NT2/D1 (cell line): ENCODE results near the gene TYRO3.

ENCODE experiments used
- DNase-seq: peaks from one replicate; pipeline ENCODE4 v3.0.0-alpha.2; 2011; ENCODE audit warnings: low read depth, low spot score
- H3K27me3 ChIP-seq: 2 replicates; pipeline ENCODE4 v1.6.0; 2011; ENCODE audit warnings: mild to moderate bottlenecking; ENCODE audit not compliant: insufficient read length, insufficient read depth
- H3K36me3 ChIP-seq: 2 replicates; pipeline ENCODE4 v1.6.1; 2011; ENCODE audit warnings: mild to moderate bottlenecking, low read length, mixed read lengths; ENCODE audit not compliant: insufficient read depth, insufficient read length
- H3K4me1 ChIP-seq: 2 replicates; pipeline ENCODE4 v1.5.1; 2011; ENCODE audit not compliant: insufficient read depth, insufficient read length
- H3K4me3 ChIP-seq: 2 replicates; pipeline ENCODE4 v1.5.1; 2011; ENCODE audit warnings: low read depth; ENCODE audit not compliant: insufficient read length
- H3K9ac ChIP-seq: 2 replicates; pipeline ENCODE4 v1.6.0; 2011; ENCODE audit warnings: low read depth; ENCODE audit not compliant: insufficient read length
- H3K9me3 ChIP-seq: 2 replicates; pipeline ENCODE4 v1.5.1; 2011; ENCODE audit warnings: mild to moderate bottlenecking, low read length; ENCODE audit not compliant: insufficient read depth
- SUZ12 ChIP-seq: IDR thresholded peaks from 2 replicates; pipeline ENCODE4 v1.6.1; 2011; ENCODE audit not compliant: insufficient read length, insufficient read depth; ENCODE audit errors: extremely low read depth
- YY1 ChIP-seq: IDR thresholded peaks from 2 replicates; pipeline ENCODE4 v1.6.1; 2011; ENCODE audit not compliant: insufficient read length, insufficient read depth
- ZNF274 ChIP-seq: IDR thresholded peaks from 2 replicates; pipeline ENCODE4 v1.6.1; 2011; ENCODE audit warnings: mild to moderate bottlenecking, low read depth, low read length

TYRO3 gene

GRCh38 chr15:41554343-41554742 is 4.7 kb upstream of the TYRO3 start:
- no peak for DNase-seq
- no peak overlapping the region for H3K9ac ChIP-seq
- TF ChIP-seq YY1, result no peak
- TF ChIP-seq SUZ12, result no peak
- no peak for TF ChIP-seq ZNF274

GRCh38 chr15:41554915-41555314 is 4.1 kb upstream of the TYRO3 start:
- Histone ChIP-seq H3K9ac (no peak overlapping the region), H3K4me1 (peaks cover 7% of the 10 kb centered on the region), H3K27me3 (no peaks in the 10 kb centered on the region), H3K36me3 (no peaks in the 10 kb centered on the region), H3K9me3 (no peaks in the 10 kb centered on the region), H3K4me3 (no peak overlapping the region)
- no peak for TF ChIP-seq SUZ12
- TF ChIP-seq ZNF274, result no peak
- no peak for TF ChIP-seq YY1
- DNase-seq, result no peak

More at GRCh38 chr15:41554343-41554742, 4.7 kb upstream of the TYRO3 start:
- Histone ChIP-seq H3K9me3 (no peaks in the 10 kb centered on the region), H3K4me3 (no peak overlapping the region), H3K36me3 (no peaks in the 10 kb centered on the region), H3K27me3 (no peaks in the 10 kb centered on the region), H3K4me1 (peaks cover 5% of the 10 kb centered on the region)

GRCh38 chr15:41556677-41557076 is 2.3 kb upstream of the TYRO3 start:
- TF ChIP-seq SUZ12 (no peak), YY1 (no peak), ZNF274 (no peak)
- DNase-seq, result no peak
- no peak overlapping the region for H3K4me3 ChIP-seq
- H3K27me3 ChIP-seq, result no peaks in the 10 kb centered on the region
- H3K9ac ChIP-seq, result no peak overlapping the region
- peaks cover 20% of the 10 kb centered on the region for H3K4me1 ChIP-seq
- peaks cover 8% of the 10 kb centered on the region for H3K36me3 ChIP-seq
- no peaks in the 10 kb centered on the region for H3K9me3 ChIP-seq

GRCh38 chr15:41557673-41558399 is 1.2 kb upstream of the TYRO3 start:
- Histone ChIP-seq H3K27me3 (no peaks in the 10 kb centered on the region), H3K9ac (peak overlapping the region; percentile 65), H3K9me3 (no peaks in the 10 kb centered on the region), H3K4me3 (peak overlapping the region; percentile 80), H3K36me3 (peaks cover 16% of the 10 kb centered on the region), H3K4me1 (peaks cover 26% of the 10 kb centered on the region)
- DNase-seq, result peak; percentile 72
- TF ChIP-seq SUZ12 (no peak), YY1 (no peak), ZNF274 (no peak)

GRCh38 chr15:41559239-41559782 is 299 bp downstream of the TYRO3 start:
- peaks cover 36% of the 10 kb centered on the region for H3K4me1 ChIP-seq
- peak overlapping the region; percentile 80 for H3K4me3 ChIP-seq
- no peaks in the 10 kb centered on the region for H3K27me3 ChIP-seq
- peaks cover 30% of the 10 kb centered on the region for H3K36me3 ChIP-seq
- H3K9me3 ChIP-seq, result no peaks in the 10 kb centered on the region
- peak overlapping the region; percentile 90 for H3K9ac ChIP-seq
- DNase-seq, result no peak
- TF ChIP-seq SUZ12, result no peak
- no peak for TF ChIP-seq YY1
- TF ChIP-seq ZNF274, result no peak

- no peaks in the 10 kb centered on the region for H3K9me3 ChIP-seq
- peak overlapping the region; percentile 80 for H3K4me3 ChIP-seq
- no peak for DNase-seq
- peaks cover 44% of the 10 kb centered on the region for H3K4me1 ChIP-seq
- TF ChIP-seq YY1, result no peak
- TF ChIP-seq ZNF274, result no peak
- no peak for TF ChIP-seq SUZ12
- H3K27me3 ChIP-seq, result no peaks in the 10 kb centered on the region
- peak overlapping the region; percentile 90 for H3K9ac ChIP-seq
- H3K36me3 ChIP-seq, result peaks cover 40% of the 10 kb centered on the region
These were observed 1.5 kb downstream of the TYRO3 start for GRCh38 chr15:41560572-41560874.

- no peak for TF ChIP-seq SUZ12
- no peak for TF ChIP-seq YY1
- TF ChIP-seq ZNF274, result no peak
- Histone ChIP-seq H3K9me3 (no peaks in the 10 kb centered on the region), H3K36me3 (peaks cover 44% of the 10 kb centered on the region), H3K4me1 (peaks cover 44% of the 10 kb centered on the region), H3K9ac (peak overlapping the region; percentile 90), H3K4me3 (no peak overlapping the region), H3K27me3 (no peaks in the 10 kb centered on the region)
- DNase-seq, result no peak
These were observed 2.2 kb downstream of the TYRO3 start for GRCh38 chr15:41561104-41561776.
